GM12875 (cell line): Measurements from ENCODE around the gene RBM47.
"Not testable (repeated sequence)": the region's sequence is repeated elsewhere in the genome, so short reads cannot be mapped to it uniquely, and the experiment has no call there.

Source experiments
- H3K4me3 ChIP-seq: one replicate; pipeline ENCODE4 v1.5.1; 2011; ENCODE audit warnings: low read depth, low read length, control low read depth
- CTCF ChIP-seq: IDR thresholded peaks from 2 replicates; pipeline ENCODE4 v1.5.1; 2011; ENCODE audit warnings: low read depth, mild to moderate bottlenecking, control low read depth, inconsistent platforms, low read length, moderate library complexity, borderline replicate concordance; ENCODE audit not compliant: insufficient read depth

The RBM47 gene

GRCh38 chr4:40453912-40454311, 175.8 kb downstream of the RBM47 start:
- H3K4me3 ChIP-seq: no peak overlapping the region
- no peak for TF ChIP-seq CTCF

GRCh38 chr4:40448875-40449274, 180.8 kb downstream of the RBM47 start:
- H3K4me3 ChIP-seq: no peak overlapping the region
- no peak for TF ChIP-seq CTCF

- no peak for TF ChIP-seq CTCF
- no peak overlapping the region for H3K4me3 ChIP-seq
Measured at GRCh38 chr4:40446839-40447238, 182.8 kb downstream of the RBM47 start.

- not testable (repeated sequence) for H3K4me3 ChIP-seq
Measured at GRCh38 chr4:40446261-40446750, 183.4 kb downstream of the RBM47 start.

GRCh38 chr4:40445671-40446070, 184.0 kb downstream of the RBM47 start:
- TF ChIP-seq CTCF: no peak
- no peak overlapping the region for H3K4me3 ChIP-seq

- no peak overlapping the region for H3K4me3 ChIP-seq
- no peak for TF ChIP-seq CTCF
Measured at GRCh38 chr4:40441430-40441829, 188.2 kb downstream of the RBM47 start.

- TF ChIP-seq CTCF: no peak
- no peak overlapping the region for H3K4me3 ChIP-seq
Measured at GRCh38 chr4:40439519-40439918, 190.1 kb downstream of the RBM47 start.
